Upper lobe of right lung (tissue), 1 donor: Measurements from ENCODE around the gene TPCN2. TPM values are rescaled to one million over a fixed set of nuclear protein-coding genes. Genes with fewer than 3 reads are reported as not detected.

Source experiments
- ATAC-seq: fragments of 200-7000 bp; cut with Tn5 transposase; one replicate; pipeline ENCODE4 v1.9.1; 2020; ENCODE audit warnings: mild to moderate bottlenecking, moderate library complexity
- DNase-seq: peaks from one replicate; pipeline ENCODE4 v3.0.0-alpha.2; 2020
- H3K27ac ChIP-seq: fragments of 200-600 bp; one replicate; pipeline ENCODE4 v1.8.0; 2022
- H3K27me3 ChIP-seq: fragments of 200-600 bp; one replicate; pipeline ENCODE4 v1.8.0; 2022; ENCODE audit warnings: mild to moderate bottlenecking
- H3K36me3 ChIP-seq: fragments of 200-600 bp; one replicate; pipeline ENCODE4 v1.8.0; 2022
- H3K4me1 ChIP-seq: fragments of 200-600 bp; one replicate; pipeline ENCODE4 v1.8.0; 2022
- H3K4me3 ChIP-seq: fragments of 200-600 bp; one replicate; pipeline ENCODE4 v1.8.0; 2022; ENCODE audit warnings: mild to moderate bottlenecking
- H3K9me3 ChIP-seq: fragments of 200-600 bp; one replicate; pipeline ENCODE4 v1.8.0; 2022
- intact Hi-C: fragments of 100-400 bp; cut with DNase I; formaldehyde crosslinking; loops from one replicate; pipeline ENCODE4 v1.11.0; 2022
- total RNA-seq: library from RNA; stranded (reverse); fragmentation: NEBNext Ultra II Directional; extraction: Animal tissue kit (Norgen Biotek cat#: 25700); gene quantifications from one replicate; pipeline ENCODE4 v1.2.1, GENCODE V29; 2021
- TF ChIP-seq, protein P1 (sequence below): fragments of 200-600 bp; IDR thresholded peaks from one replicate; pipeline ENCODE4 v1.8.0; 2022; ENCODE audit warnings: antibody characterized with exemption
- donor health status: DM: no; HTN: yes; CAD: no; lungs with severe emphysema.

Gene TPCN2
- total RNA-seq, 1 donor from 2014 or later, result 16.6 TPM

DNA sequence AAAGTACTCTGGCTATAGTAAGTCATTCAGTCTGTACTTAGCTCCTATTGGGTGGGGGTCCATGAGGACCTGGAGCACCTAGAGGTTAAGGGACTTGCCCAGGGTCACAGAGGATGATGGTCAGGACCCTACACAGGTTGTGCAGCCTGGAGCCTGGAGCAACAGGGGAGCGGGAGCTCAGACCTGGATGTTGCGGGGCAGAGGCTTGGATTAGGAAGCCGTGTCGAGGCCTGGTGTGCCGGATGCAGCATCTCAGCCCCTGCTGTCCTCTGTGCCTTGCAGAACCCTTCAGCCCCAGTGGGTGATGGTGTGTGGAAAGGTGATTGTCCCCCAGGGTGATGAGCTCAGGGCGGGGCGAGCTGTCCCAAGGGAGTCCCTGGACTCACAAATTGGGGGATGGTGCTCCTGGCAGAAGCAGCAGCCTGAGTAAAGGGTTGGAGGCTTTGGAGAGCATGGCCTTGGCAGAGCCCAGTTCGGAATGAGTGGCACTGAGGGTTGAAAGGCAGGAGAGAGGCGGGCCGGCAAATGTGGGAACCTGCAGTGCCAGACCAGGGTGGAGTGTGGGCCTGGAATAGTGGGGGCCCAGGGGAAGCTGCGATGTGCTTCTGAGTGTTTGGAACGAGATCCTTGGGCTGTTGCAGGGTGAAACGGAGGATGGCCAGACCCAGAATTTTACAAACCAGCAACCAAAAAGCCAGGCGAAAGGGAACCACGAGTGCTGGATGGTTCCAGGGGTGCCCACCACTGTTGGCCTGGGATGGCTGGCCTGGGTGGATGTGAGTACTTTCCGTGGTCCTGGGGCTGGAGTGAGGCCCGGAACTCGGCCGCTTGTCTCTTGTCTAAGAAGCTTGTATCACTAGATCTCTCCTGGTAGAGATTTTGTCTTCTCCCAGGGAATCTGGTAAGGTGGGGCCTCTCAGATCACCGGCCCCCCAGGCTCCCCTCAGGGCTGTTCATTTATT lies 2.9 kb downstream of the TPCN2 start:
- no peak for DNase-seq
- no peak overlapping the region for H3K4me3 ChIP-seq
- intact Hi-C loops, result no loop called here
- H3K27ac ChIP-seq, result no peak overlapping the region
- peaks cover 16% of the 10 kb centered on the region for H3K4me1 ChIP-seq
- peaks cover 8% of the 10 kb centered on the region for H3K36me3 ChIP-seq
- H3K27me3 ChIP-seq, result no peaks in the 10 kb centered on the region
- TF ChIP-seq, protein P1, sequence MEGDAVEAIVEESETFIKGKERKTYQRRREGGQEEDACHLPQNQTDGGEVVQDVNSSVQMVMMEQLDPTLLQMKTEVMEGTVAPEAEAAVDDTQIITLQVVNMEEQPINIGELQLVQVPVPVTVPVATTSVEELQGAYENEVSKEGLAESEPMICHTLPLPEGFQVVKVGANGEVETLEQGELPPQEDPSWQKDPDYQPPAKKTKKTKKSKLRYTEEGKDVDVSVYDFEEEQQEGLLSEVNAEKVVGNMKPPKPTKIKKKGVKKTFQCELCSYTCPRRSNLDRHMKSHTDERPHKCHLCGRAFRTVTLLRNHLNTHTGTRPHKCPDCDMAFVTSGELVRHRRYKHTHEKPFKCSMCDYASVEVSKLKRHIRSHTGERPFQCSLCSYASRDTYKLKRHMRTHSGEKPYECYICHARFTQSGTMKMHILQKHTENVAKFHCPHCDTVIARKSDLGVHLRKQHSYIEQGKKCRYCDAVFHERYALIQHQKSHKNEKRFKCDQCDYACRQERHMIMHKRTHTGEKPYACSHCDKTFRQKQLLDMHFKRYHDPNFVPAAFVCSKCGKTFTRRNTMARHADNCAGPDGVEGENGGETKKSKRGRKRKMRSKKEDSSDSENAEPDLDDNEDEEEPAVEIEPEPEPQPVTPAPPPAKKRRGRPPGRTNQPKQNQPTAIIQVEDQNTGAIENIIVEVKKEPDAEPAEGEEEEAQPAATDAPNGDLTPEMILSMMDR, result no peak
- no peaks in the 10 kb centered on the region for H3K9me3 ChIP-seq
- no peak for ATAC-seq

DNA sequence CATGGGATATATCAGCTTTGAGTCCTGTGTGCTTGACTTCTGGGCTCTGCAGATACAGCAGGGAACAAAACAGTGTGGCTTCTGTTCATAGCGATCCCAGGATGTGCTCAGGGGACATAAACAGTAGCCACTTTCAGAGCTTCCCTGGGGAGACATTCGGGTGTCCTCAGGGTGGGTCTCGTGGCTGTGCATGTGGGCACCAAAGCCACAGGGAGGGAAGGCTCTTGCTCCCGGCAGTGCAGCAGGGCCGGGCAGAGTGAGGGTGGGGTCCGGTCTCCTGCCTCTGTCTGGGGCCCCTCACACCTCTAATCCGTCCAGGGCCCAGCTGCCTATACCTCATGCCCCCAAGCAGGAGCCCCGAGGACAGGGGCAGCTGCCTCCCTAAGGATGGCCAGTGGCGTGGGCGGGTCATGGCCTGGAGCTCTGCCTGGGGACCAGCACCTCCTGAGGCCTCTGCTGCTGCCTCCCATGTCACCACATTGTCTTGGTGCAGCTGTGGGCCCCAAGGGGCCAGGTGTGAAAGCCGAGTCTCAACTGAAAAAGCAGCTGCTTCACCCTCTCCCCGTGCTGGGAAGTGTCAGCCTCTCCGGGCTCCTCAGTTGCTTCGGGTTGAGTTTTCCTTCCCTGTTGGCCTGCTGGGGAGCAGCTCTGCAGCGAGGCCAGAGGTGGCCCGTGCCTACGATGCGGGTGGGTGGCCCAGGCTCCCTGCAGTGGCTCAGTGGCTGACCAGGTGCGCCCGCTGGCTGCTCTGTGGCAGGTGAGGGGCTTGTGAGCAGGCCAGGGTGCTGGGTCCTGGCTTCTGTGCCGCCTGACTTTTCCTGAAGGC lies 3.8 kb downstream of the TPCN2 start:
- no peak for DNase-seq
- peaks cover 13% of the 10 kb centered on the region for H3K36me3 ChIP-seq
- no peaks in the 10 kb centered on the region for H3K27me3 ChIP-seq
- H3K27ac ChIP-seq, result no peak overlapping the region
- ATAC-seq, result no peak
- TF ChIP-seq, protein P1, result no peak
- no peak overlapping the region for H3K4me3 ChIP-seq
- intact Hi-C loops, result no loop called here
- H3K4me1 ChIP-seq, result peaks cover 16% of the 10 kb centered on the region
- no peaks in the 10 kb centered on the region for H3K9me3 ChIP-seq

DNA sequence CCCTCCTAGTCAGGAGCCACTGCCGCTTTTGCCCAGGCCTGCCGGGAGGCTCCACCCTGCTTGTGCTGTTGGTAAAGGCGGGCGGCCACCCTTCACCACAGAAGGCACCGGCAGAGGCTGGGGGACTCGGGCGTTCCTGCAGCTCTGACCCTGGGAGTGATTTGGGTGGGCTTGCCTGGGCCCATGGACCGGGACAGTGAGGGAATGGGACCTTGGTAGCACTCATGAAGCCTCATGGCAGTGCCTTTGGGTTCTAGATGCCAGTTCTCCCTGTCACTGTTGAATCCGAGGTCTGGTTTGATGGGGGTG lies 4.4 kb downstream of the TPCN2 start:
- H3K27me3 ChIP-seq, result no peaks in the 10 kb centered on the region
- H3K4me1 ChIP-seq, result peaks cover 13% of the 10 kb centered on the region
- DNase-seq, result no peak
- H3K36me3 ChIP-seq, result peaks cover 18% of the 10 kb centered on the region
- TF ChIP-seq, protein P1, result no peak
- intact Hi-C loops, result no loop called here
- H3K4me3 ChIP-seq, result no peak overlapping the region
- ATAC-seq, result no peak
- no peak overlapping the region for H3K27ac ChIP-seq
- no peaks in the 10 kb centered on the region for H3K9me3 ChIP-seq

DNA sequence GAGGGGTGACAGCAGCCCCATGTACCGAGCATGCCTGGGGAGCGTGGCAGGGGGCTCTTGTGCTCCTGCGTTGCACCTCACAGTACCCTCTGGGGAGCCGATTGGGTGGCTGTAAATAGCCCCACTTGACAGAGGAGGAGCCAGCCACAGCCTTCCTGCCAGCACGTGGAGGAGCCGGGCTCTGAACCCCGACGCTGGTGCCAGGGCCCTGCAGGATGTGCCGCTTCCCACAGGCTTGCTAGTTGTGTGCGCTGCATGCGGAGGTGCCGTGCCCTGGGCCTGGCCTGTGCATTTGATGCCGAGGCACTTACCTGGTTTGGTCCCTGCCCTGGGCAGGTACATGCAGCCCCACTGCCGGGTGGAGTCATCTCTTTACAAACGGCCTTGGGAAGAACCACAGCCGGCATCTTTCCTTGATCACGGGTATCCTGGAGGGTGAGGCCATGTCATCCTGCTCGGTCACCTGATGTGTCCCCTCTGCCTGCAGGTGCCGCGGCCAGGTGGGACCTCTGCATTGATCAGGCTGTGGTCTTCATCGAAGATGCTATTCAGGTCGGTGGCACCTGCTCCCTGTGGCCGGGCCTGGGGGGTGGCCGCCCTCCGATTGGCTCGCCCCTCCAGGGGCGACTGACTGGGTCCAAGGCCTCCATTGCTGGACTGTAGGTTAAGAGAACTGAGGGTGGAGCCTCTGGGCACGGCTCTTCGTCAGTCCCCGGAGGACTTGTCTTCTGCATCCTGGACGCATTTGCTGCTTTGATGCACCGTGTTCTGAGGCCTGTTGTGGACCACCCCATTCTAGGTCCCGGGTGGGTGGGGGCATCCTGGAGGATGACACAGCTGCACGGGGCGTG lies 5.0 kb downstream of the TPCN2 start:
- no peak overlapping the region for H3K27ac ChIP-seq
- peaks cover 18% of the 10 kb centered on the region for H3K36me3 ChIP-seq
- DNase-seq, result no peak

More for the DNA sequence above, 5.0 kb downstream of the TPCN2 start:
- Histone ChIP-seq H3K4me3 (no peak overlapping the region), H3K4me1 (peaks cover 9% of the 10 kb centered on the region), H3K9me3 (no peaks in the 10 kb centered on the region), H3K27me3 (no peaks in the 10 kb centered on the region)
- no peak for ATAC-seq
- TF ChIP-seq, protein P1, result no peak
- intact Hi-C loops, result no loop called here
